ENCODE results near the gene CXorf38.

- TF ChIP-seq CTCF (IDR thresholded peaks at IDR 0.05; ENCODE audit: insufficient read depth, low read length), result no peak
- no peak for TF ChIP-seq POLR2AphosphoS5 (IDR thresholded peaks at IDR 0.05; ENCODE audit: low read depth)
- TF ChIP-seq SPI1 (IDR thresholded peaks at IDR 0.05; ENCODE audit: borderline replicate concordance, low read depth), result no peak
Observed at GRCh38 chrX:40632199-40632598, 15.2 kb downstream of the CXorf38 start.

Data from HL-60 (cell line).